H1 (cell line): Measurements from ENCODE around the gene LRRK1. TPM values are rescaled to one million over a fixed set of nuclear protein-coding genes. Genes with fewer than 3 reads are reported as not detected.
A peak's percentile ranks its signal among the peaks of the same experiment; 100 is the strongest.

Source experiments
- CTCF ChIA-PET: fragments of 300-600 bp; sonication (Branson Sonifier 250); formaldehyde crosslinking; loops from one replicate; lab custom pipeline; 2021; ENCODE audit not compliant: partially characterized antibody; lab: Charles Lee
- POLR2A ChIA-PET: fragments of 300-600 bp; sonication (Branson Sonifier 250); formaldehyde crosslinking; loops from one replicate; lab custom pipeline; 2021; ENCODE audit warnings: inconsistent platforms; ENCODE audit not compliant: partially characterized antibody; lab: Charles Lee
- DNase-seq, 2 experiments: peaks; one replicate each; pipeline versions ENCODE4 v3.0.0 to v3.0.0-alpha.2; 2010 to 2022; ENCODE audit warnings: low spot score in 2 of 2, low read depth in 1 of 2, mixed read lengths in 1 of 2
- FAIRE-seq: peaks from 2 replicates; lab custom pipeline; 2011; peaks lifted over from hg19 to GRCh38; lab: Jason Lieb, UNC
- H2AFZ ChIP-seq: 2 replicates; pipeline ENCODE4 v1.8.1; 2012; ENCODE audit warnings: low read length, inconsistent platforms
- H2AK5ac ChIP-seq: 2 replicates; pipeline ENCODE4 v1.6.1; 2013; ENCODE audit warnings: low read depth, low read length
- H2BK120ac ChIP-seq: replicated peaks from 2 replicates; pipeline ENCODE3; 2013; ENCODE audit warnings: low read depth, low read length, inconsistent platforms
- H2BK12ac ChIP-seq: 2 replicates; pipeline ENCODE4 v1.6.1; 2013; ENCODE audit warnings: low read depth, low read length
- H2BK15ac ChIP-seq: 2 replicates; pipeline ENCODE4 v1.6.1; 2013; ENCODE audit warnings: low read length
- H2BK20ac ChIP-seq: 2 replicates; pipeline ENCODE4 v1.6.1; 2013; ENCODE audit warnings: low read length
- H2BK5ac ChIP-seq: 2 replicates; pipeline ENCODE4 v1.6.1; 2013; ENCODE audit warnings: low read depth, low read length
- H3K14ac ChIP-seq: 2 replicates; pipeline ENCODE4 v1.6.1; 2013; ENCODE audit warnings: inconsistent platforms; ENCODE audit not compliant: insufficient read length
- H3K18ac ChIP-seq: 2 replicates; pipeline ENCODE4 v1.6.1; 2013; ENCODE audit warnings: low read length; ENCODE audit errors: extremely low read depth
- H3K23ac ChIP-seq: 2 replicates; pipeline ENCODE4 v1.6.1; 2013; ENCODE audit warnings: inconsistent platforms; ENCODE audit not compliant: insufficient read length
- H3K23me2 ChIP-seq: 2 replicates; pipeline ENCODE4 v1.6.1; 2013; ENCODE audit warnings: low read depth, low read length
- H3K27ac ChIP-seq: 2 replicates; pipeline ENCODE4 v1.6.1; 2011; ENCODE audit warnings: low read depth, low read length, inconsistent platforms
- H3K27me3 ChIP-seq, 4 experiments: replicated peaks in 1 of 4; 1 replicate in 1 of 4; 2 replicates in 3 of 4; pipeline versions ENCODE4 v1.6.1 to v1.8.1; 2011 to 2013; ENCODE audit warnings: low read length in 3 of 4, mild to moderate bottlenecking in 3 of 4, inconsistent platforms in 2 of 4, mixed read lengths in 2 of 4, moderate library complexity in 1 of 4; ENCODE audit not compliant: control insufficient read depth in 3 of 4, insufficient read depth in 3 of 4; ENCODE audit errors: extremely low read depth in 1 of 4
- H3K36me3 ChIP-seq, 4 experiments: 2 replicates each; pipeline versions ENCODE4 v1.6.1 to v1.8.1; 2011 to 2013; ENCODE audit warnings: mild to moderate bottlenecking in 4 of 4, low read length in 3 of 4, moderate library complexity in 2 of 4, control low read depth in 1 of 4, inconsistent platforms in 1 of 4; ENCODE audit not compliant: insufficient read depth in 4 of 4, control insufficient read depth in 2 of 4
- H3K4ac ChIP-seq: replicated peaks from 2 replicates; pipeline ENCODE3; 2013; ENCODE audit warnings: low read length, low read depth, mixed read lengths, inconsistent platforms; ENCODE audit not compliant: insufficient read length
- H3K4me1 ChIP-seq, 4 experiments: replicated peaks in 1 of 4; 1 replicate in 1 of 4; 2 replicates in 3 of 4; pipeline versions ENCODE4 v1.6.1 to v1.8.1; 2011 to 2013; ENCODE audit warnings: low read length in 3 of 4, inconsistent platforms in 2 of 4, mixed read lengths in 1 of 4; ENCODE audit not compliant: insufficient read depth in 4 of 4, control insufficient read depth in 3 of 4
- H3K4me2 ChIP-seq, 2 experiments: 2 replicates each; pipeline versions ENCODE4 v1.6.1 to v1.8.1; 2011 to 2013; ENCODE audit warnings: low read depth in 2 of 2, low read length in 2 of 2, control low read depth in 1 of 2, inconsistent platforms in 1 of 2, mild to moderate bottlenecking in 1 of 2; ENCODE audit not compliant: insufficient read depth in 1 of 2
- H3K4me3 ChIP-seq, 4 experiments: fragments of 200-600, 300-600 bp in 1 of 4; sonication (generic), shearing (Covaris generic), sonication (Bioruptor Twin) in 1 of 4; 2 replicates each; pipeline versions ENCODE4 v1.5.1 to v1.8.1; 2011 to 2016; ENCODE audit warnings: low read length in 4 of 4, low read depth in 3 of 4, control low read depth in 2 of 4, inconsistent platforms in 2 of 4, mild to moderate bottlenecking in 2 of 4, mixed read lengths in 1 of 4, moderate library complexity in 1 of 4; ENCODE audit not compliant: insufficient read depth in 2 of 4; ENCODE audit errors: extremely low read depth in 1 of 4
- H3K56ac ChIP-seq: replicated peaks from 2 replicates; pipeline ENCODE3; 2013; ENCODE audit warnings: low read depth, mild to moderate bottlenecking, mixed read lengths, low read length, inconsistent platforms; ENCODE audit not compliant: insufficient read length
- H3K79me1 ChIP-seq: 2 replicates; pipeline ENCODE4 v1.6.1; 2013; ENCODE audit warnings: low read depth, low read length, control low read depth
- H3K79me2 ChIP-seq, 2 experiments: 2 replicates each; pipeline versions ENCODE4 v1.6.1 to v1.8.1; 2012 to 2013; ENCODE audit warnings: low read length in 2 of 2, mild to moderate bottlenecking in 2 of 2, inconsistent platforms in 1 of 2; ENCODE audit not compliant: insufficient read depth in 2 of 2, control insufficient read depth in 1 of 2
- H3K9ac ChIP-seq, 4 experiments: replicated peaks in 1 of 4; 1 replicate in 1 of 4; 2 replicates in 3 of 4; pipeline versions ENCODE4 v1.6.1 to v1.8.1; 2011 to 2013; ENCODE audit warnings: low read depth in 3 of 4, low read length in 3 of 4, control low read depth in 2 of 4, mild to moderate bottlenecking in 2 of 4, moderate library complexity in 2 of 4, inconsistent platforms in 1 of 4; ENCODE audit errors: extremely low read depth in 1 of 4
- H3K9me3 ChIP-seq, 2 experiments: 2 replicates each; pipeline versions ENCODE4 v1.6.1 to v1.8.1; 2012 to 2013; ENCODE audit warnings: mild to moderate bottlenecking in 2 of 2, moderate library complexity in 2 of 2, control low read depth in 1 of 2, inconsistent platforms in 1 of 2, low read depth in 1 of 2, low read length in 1 of 2, mixed read lengths in 1 of 2; ENCODE audit not compliant: insufficient read depth in 2 of 2
- H4K20me1 ChIP-seq, 2 experiments: replicated peaks in 1 of 2; 2 replicates each; pipeline versions ENCODE3 to v1.8.1; 2011 to 2013; ENCODE audit warnings: inconsistent platforms in 2 of 2, low read length in 2 of 2, mild to moderate bottlenecking in 1 of 2; ENCODE audit not compliant: insufficient read depth in 2 of 2, control insufficient read depth in 1 of 2
- H4K5ac ChIP-seq: 2 replicates; pipeline ENCODE4 v1.6.1; 2013; ENCODE audit warnings: low read length, low read depth, mixed read lengths, inconsistent platforms; ENCODE audit not compliant: insufficient read length
- H4K8ac ChIP-seq: 2 replicates; pipeline ENCODE4 v1.8.0; 2013; ENCODE audit warnings: mild to moderate bottlenecking, moderate library complexity, low read length, inconsistent platforms; ENCODE audit not compliant: insufficient read depth; ENCODE audit errors: extremely low read depth
- H4K91ac ChIP-seq: replicated peaks from 2 replicates; pipeline ENCODE3; 2013; ENCODE audit warnings: low read length, mixed read lengths, inconsistent platforms; ENCODE audit not compliant: insufficient read length
- BACH1 ChIP-seq: IDR thresholded peaks from 2 replicates; pipeline ENCODE4 v1.6.1; 2012; ENCODE audit warnings: low read length, improper control_type of control experiment
- CBX8 ChIP-seq: fragments of 300-800, 300-1000 bp; sonication (generic); IDR thresholded peaks from 2 replicates; pipeline ENCODE4 v1.7.1; 2016; ENCODE audit warnings: low read depth, low read length, borderline replicate concordance
- HDAC2 ChIP-seq, 2 experiments: fragments of 300-600 bp in 1 of 2; sonication (generic) in 1 of 2; IDR thresholded peaks; 2 replicates each; pipeline ENCODE4 v1.6.1; 2011 to 2012; ENCODE audit warnings: low read depth in 2 of 2, low read length in 2 of 2, mild to moderate bottlenecking in 2 of 2, moderate library complexity in 2 of 2, borderline replicate concordance in 1 of 2, inconsistent platforms in 1 of 2
- KDM1A ChIP-seq: fragments of 200-600, 300-600 bp; sonication (generic); IDR thresholded peaks from 2 replicates; pipeline ENCODE4 v1.7.1; 2016; ENCODE audit warnings: mild to moderate bottlenecking, low read length, borderline replicate concordance
- KDM4A ChIP-seq: IDR thresholded peaks from one replicate; pipeline ENCODE4 v1.7.1; 2012; ENCODE audit warnings: low read depth, mild to moderate bottlenecking, moderate library complexity, low read length, inconsistent platforms; ENCODE audit not compliant: severe bottlenecking
- PHF8 ChIP-seq: fragments of 200-600 bp; sonication (generic); conservative IDR thresholded peaks from 2 replicates; pipeline ENCODE4 v1.7.1; 2012; ENCODE audit warnings: low read depth, mild to moderate bottlenecking, inconsistent platforms, low read length, moderate library complexity
- POLR2A ChIP-seq, 2 experiments: IDR thresholded peaks; 1 replicate in 1 of 2; 2 replicates in 1 of 2; pipeline ENCODE4 v1.6.1; 2011; ENCODE audit warnings: low read depth in 2 of 2, low read length in 2 of 2, mild to moderate bottlenecking in 2 of 2; ENCODE audit errors: control extremely low read depth in 1 of 2
- USF2 ChIP-seq: IDR thresholded peaks from 2 replicates; pipeline ENCODE4 v1.6.1; 2011; ENCODE audit warnings: low read length, improper control_type of control experiment
- WGBS, 2 experiments: shearing (Covaris generic) in 1 of 2; methylation state at CpG; one replicate each; pipeline versions ENCODE4 v1.1.6 to v1.1.7; 2013 to 2015; ENCODE audit warnings: low lambda C conversion rate in 2 of 2, mixed read lengths in 2 of 2, inconsistent platforms in 1 of 2, low coverage in 1 of 2, missing lambda C conversion rate in 1 of 2; ENCODE audit not compliant: insufficient replicate concordance in 2 of 2, insufficient coverage in 1 of 2, insufficient read length in 1 of 2; ENCODE audit errors: extremely low coverage in 1 of 2, missing lambda C conversion rate in 1 of 2; 5-methylcytosine and 5-hydroxymethylcytosine counted together
- polyA plus RNA-seq, 7 experiments: library from polyadenylated mRNA; depleted of rRNA in 3 of 7; stranded (reverse) in 5 of 7; unstranded in 2 of 7; fragments of >200 nt in 5 of 7; fragments of 200-250 nt in 2 of 7; gene quantifications; 1 replicate in 5 of 7; 2 replicates in 1 of 7; 4 replicates in 1 of 7; pipeline versions ENCODE4 v1.2.1 to v1.2.3, GENCODE V29; 2011 to 2013; ENCODE audit warnings: missing spikeins in 2 of 7, mixed read lengths in 2 of 7
- total RNA-seq: library from RNA; stranded (reverse); fragmentation: NEBNext Ultra II Directional; extraction: Animal tissue kit (Norgen Biotek cat#: 25700); gene quantifications from 2 replicates; pipeline ENCODE4 v1.2.1, GENCODE V29; 2021

LRRK1 gene
- total and polyA plus RNA-seq, 2 of the 8 experiments (the other 6 are each of a cell fraction or from before 2014, with no cell fraction given), result 1.2 to 3.6 TPM

- no peak overlapping the region for H2BK15ac ChIP-seq
- H4K8ac ChIP-seq, result no peak overlapping the region; the same call in 1 of the 2 replicates
- peak overlapping the region; percentile 80; the same call in 1 of the 2 replicates for H2BK20ac ChIP-seq
- no peak overlapping the region for H3K27ac ChIP-seq
- H4K20me1 ChIP-seq, result no peaks in the 10 kb centered on the region
- CTCF ChIA-PET, result interaction anchor here (0.6 to 4.2 kb wide), 6 partner anchors 9 to 151 kb away, joined by 3 to 24 read pairs (median 6); no protein-coding TSS in a partner anchor
- H3K14ac ChIP-seq, result no peak overlapping the region
- no peak overlapping the region for H3K9ac ChIP-seq
- no peak overlapping the region for H3K56ac ChIP-seq
- H3K18ac ChIP-seq, result no peak overlapping the region
- WGBS, 2 experiments, result 86% methylated on average over 9 of the region's 9 CpGs; no CpG with 5 or more reads in 1 of the 2 experiments
- no peak for DNase-seq
- no peak overlapping the region for H3K23ac ChIP-seq
- 0 out of 2 replicates have a peak overlapping the region, but pooled peaks have one; percentile 39 for H2AK5ac ChIP-seq
- no peaks in the 10 kb centered on the region; a peak in 1 of 7 replicates for H3K27me3 ChIP-seq
- FAIRE-seq, result no peak
- H2BK5ac ChIP-seq, result no peak overlapping the region
- no peak overlapping the region for H3K4me3 ChIP-seq
- H4K91ac ChIP-seq, result no peak overlapping the region
- H2BK12ac ChIP-seq, result no peak overlapping the region
- H4K5ac ChIP-seq, result no peak overlapping the region
- no peaks in the 10 kb centered on the region for H3K36me3 ChIP-seq
- H3K4ac ChIP-seq, result no peak overlapping the region
- no peak overlapping the region for H2AFZ ChIP-seq
- no peaks in the 10 kb centered on the region; the same call in 1 of the 2 replicates for H3K23me2 ChIP-seq
- TF ChIP-seq CBX8 (no peak), HDAC2 (IDR thresholded peaks at IDR 0.05; ENCODE audit: borderline replicate concordance in 1 of 2, low read depth in 2 of 2, low read length in 2 of 2) (no peak), KDM4A (no peak), USF2 (no peak), KDM1A (no peak), PHF8 (no peak), POLR2A (IDR thresholded peaks at IDR 0.05; ENCODE audit: control extremely low read depth in 1 of 2, low read depth in 2 of 2, low read length in 2 of 2) (no peak), BACH1 (no peak)
- TF ChIP-seq, all 59 proteins: peak for 0
- H3K4me1 ChIP-seq, result no peaks in the 10 kb centered on the region
- no peaks in the 10 kb centered on the region for H3K79me1 ChIP-seq
- no peaks in the 10 kb centered on the region for H3K79me2 ChIP-seq
- no peak overlapping the region for H2BK120ac ChIP-seq
- POLR2A ChIA-PET, result no interaction called here
- no peak overlapping the region for H3K4me2 ChIP-seq
- H3K9me3 ChIP-seq, result no peaks in the 10 kb centered on the region
These were observed 111.0 kb downstream of the LRRK1 start for GRCh38 chr15:101029971-101030661.
